HG03565 (cell line): Measurements from ENCODE around the gene USP49.

Source experiments
- ATAC-seq: cut with Tn5 transposase; IDR thresholded peaks from one replicate; pipeline ENCODE4 v1.9.1; 2021; ENCODE audit warnings: mild to moderate bottlenecking, moderate library complexity; ENCODE audit not compliant: unreplicated experiment

USP49 gene

GRCh38 chr6:41878246-41878645, 16.9 kb downstream of the USP49 start:
- no peak for ATAC-seq

- ATAC-seq: no peak
These were observed 18.0 kb downstream of the USP49 start for GRCh38 chr6:41877051-41877680.

- ATAC-seq: no peak
These were observed 20.4 kb downstream of the USP49 start for GRCh38 chr6:41874741-41875140.

- ATAC-seq: no peak
These were observed 23.0 kb downstream of the USP49 start for GRCh38 chr6:41872147-41872546.

GRCh38 chr6:41871691-41872090, 23.5 kb downstream of the USP49 start:
- no peak for ATAC-seq

GRCh38 chr6:41859356-41859755, 35.8 kb downstream of the USP49 start:
- ATAC-seq: no peak

GRCh38 chr6:41858703-41859102, 36.5 kb downstream of the USP49 start:
- no peak for ATAC-seq

- ATAC-seq: no peak
These were observed 44.3 kb downstream of the USP49 start for GRCh38 chr6:41850861-41851260.

- no peak for ATAC-seq
These were observed 48.4 kb downstream of the USP49 start for GRCh38 chr6:41846666-41847237.

GRCh38 chr6:41843178-41843577, 52.0 kb downstream of the USP49 start:
- ATAC-seq: no peak

- ATAC-seq: no peak
These were observed 54.8 kb downstream of the USP49 start for GRCh38 chr6:41840326-41840725.

GRCh38 chr6:41836660-41837052, 58.5 kb downstream of the USP49 start:
- no peak for ATAC-seq

GRCh38 chr6:41836022-41836659, 59.0 kb downstream of the USP49 start:
- no peak for ATAC-seq

- no peak for ATAC-seq
These were observed 62.9 kb downstream of the USP49 start for GRCh38 chr6:41832263-41832662.

- ATAC-seq: no peak
These were observed 68.7 kb downstream of the USP49 start for GRCh38 chr6:41826343-41827022.

GRCh38 chr6:41824571-41825569, 70.3 kb downstream of the USP49 start:
- no peak for ATAC-seq

GRCh38 chr6:41823178-41823577, 72.0 kb downstream of the USP49 start:
- ATAC-seq: no peak

- ATAC-seq: no peak
These were observed 73.2 kb downstream of the USP49 start for GRCh38 chr6:41822021-41822420.

- ATAC-seq: no peak
These were observed 73.9 kb downstream of the USP49 start for GRCh38 chr6:41821266-41821665.

GRCh38 chr6:41818271-41819054, 76.7 kb downstream of the USP49 start:
- no peak for ATAC-seq
